C4-2B (cell line): Measurements from ENCODE around the gene RECQL.

ENCODE experiments used
- H3K27ac ChIP-seq: fragments of 450-650 bp; 2 replicates; pipeline ENCODE4 v1.5.1; 2017
- ZFX ChIP-seq: fragments of 450-650 bp; IDR thresholded peaks from 2 replicates; pipeline ENCODE4 v1.6.1; 2017
- TF ChIP-seq, protein P1 (sequence below): fragments of 450-650 bp; conservative IDR thresholded peaks from 2 replicates; pipeline ENCODE4 v1.5.1; 2017; ENCODE audit warnings: mild to moderate bottlenecking

The RECQL gene

DNA sequence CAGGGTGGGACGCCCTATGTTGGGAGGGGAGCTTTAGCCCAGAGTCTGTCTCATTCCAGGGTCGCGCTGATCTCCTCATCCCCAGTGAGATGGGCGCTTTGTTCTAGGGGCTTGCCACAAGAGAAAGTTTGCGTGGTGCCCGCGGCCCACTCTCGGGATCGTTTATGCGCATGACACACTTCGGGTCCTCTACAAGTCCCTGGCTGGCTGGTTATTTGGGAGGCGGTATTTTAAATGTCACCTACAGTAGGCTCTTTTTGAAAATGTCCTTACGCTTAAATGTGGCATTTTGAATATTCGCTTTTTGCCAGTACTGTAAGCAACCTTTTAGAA lies 695 bp upstream of the RECQL start:
- TF ChIP-seq ZFX, result no peak
- TF ChIP-seq, protein P1, sequence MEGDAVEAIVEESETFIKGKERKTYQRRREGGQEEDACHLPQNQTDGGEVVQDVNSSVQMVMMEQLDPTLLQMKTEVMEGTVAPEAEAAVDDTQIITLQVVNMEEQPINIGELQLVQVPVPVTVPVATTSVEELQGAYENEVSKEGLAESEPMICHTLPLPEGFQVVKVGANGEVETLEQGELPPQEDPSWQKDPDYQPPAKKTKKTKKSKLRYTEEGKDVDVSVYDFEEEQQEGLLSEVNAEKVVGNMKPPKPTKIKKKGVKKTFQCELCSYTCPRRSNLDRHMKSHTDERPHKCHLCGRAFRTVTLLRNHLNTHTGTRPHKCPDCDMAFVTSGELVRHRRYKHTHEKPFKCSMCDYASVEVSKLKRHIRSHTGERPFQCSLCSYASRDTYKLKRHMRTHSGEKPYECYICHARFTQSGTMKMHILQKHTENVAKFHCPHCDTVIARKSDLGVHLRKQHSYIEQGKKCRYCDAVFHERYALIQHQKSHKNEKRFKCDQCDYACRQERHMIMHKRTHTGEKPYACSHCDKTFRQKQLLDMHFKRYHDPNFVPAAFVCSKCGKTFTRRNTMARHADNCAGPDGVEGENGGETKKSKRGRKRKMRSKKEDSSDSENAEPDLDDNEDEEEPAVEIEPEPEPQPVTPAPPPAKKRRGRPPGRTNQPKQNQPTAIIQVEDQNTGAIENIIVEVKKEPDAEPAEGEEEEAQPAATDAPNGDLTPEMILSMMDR, result no peak
- H3K27ac ChIP-seq, result peak overlapping the region; percentile 63

DNA sequence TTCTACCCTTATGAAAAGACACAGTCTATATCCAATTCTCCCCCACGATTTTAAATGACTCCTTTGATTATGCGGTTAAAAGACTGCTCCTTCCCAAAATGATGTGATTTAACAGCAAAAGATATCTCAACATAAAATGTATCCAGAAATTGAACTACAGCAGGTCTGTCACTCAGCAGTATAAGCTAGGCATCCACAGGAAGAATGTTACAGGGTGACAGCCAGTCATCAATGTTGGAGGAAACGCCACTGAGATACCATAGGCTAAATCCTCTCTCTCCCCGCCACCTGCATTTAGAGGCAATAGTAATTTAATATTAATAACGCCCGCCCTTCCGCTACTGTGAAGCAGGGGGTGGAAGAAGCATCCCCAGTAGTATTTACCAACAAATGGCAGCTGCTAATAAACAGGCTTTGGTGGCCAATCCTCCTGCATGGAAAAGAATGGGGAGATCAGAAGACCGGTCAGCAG lies 613 bp downstream of the RECQL start:
- TF ChIP-seq, protein P1, result no peak
- no peak for TF ChIP-seq ZFX
- H3K27ac ChIP-seq, result peak overlapping the region; percentile 63

DNA sequence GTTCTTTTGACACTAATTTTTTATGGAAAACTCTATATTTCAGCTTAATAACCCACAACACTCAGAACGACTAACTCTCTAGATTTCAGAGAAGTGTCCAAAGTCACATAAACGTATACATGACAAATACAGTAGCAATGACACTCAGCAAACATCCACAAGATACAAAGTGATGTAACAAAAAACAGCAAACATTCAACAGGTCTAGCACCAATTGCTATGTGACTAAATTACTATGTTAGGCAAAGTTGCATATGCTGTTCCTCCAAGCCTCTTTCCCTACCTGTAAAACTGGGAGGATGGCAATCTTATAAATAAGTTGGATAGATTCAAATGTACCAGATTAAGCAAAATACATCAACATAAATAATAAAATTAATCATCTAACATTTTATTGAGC lies 1.7 kb downstream of the RECQL start:
- no peak for TF ChIP-seq ZFX
- TF ChIP-seq, protein P1, result no peak

DNA sequence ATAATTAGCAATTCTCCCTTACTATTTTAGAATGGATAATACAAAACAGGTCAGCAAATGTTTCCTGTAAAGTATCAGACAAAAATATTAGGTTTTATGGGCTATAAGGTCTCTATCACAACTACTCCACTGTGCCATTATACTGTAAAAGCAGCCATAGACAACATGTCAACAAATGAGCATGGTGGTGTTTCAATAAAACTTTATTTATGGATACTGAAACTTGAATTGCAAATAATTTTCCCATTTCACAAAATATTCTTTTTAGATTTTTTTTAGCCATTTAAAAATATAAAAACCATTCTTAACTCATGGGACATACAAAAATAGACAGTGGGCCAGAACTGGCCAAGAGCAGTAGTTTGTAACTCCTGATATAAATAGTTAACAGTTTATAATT lies 15.4 kb downstream of the RECQL start:
- TF ChIP-seq, protein P1, result no peak
- no peak for TF ChIP-seq ZFX
- no peak overlapping the region for H3K27ac ChIP-seq

More for the DNA sequence above, 1.7 kb downstream of the RECQL start:
- H3K27ac ChIP-seq, result no peak overlapping the region

DNA sequence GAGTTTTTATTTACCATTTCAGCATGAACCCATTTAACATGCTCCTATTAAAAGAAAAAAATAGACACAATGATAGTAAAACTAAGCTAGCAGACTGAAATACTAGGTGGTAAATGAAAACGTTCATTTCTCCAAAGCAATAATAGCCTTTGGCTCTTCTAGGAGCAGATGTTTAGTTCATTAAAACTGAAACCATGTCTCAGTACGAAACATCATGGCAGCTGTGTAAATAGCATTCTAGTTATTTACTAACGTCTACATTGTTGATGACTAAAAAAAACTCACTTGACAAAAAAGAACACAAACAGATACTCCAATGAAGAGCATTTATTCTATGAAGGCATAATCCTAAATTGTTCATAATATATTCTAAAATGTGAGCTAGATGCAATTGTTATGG lies 17.9 kb downstream of the RECQL start:
- TF ChIP-seq ZFX, result no peak
- TF ChIP-seq, protein P1, result no peak

DNA sequence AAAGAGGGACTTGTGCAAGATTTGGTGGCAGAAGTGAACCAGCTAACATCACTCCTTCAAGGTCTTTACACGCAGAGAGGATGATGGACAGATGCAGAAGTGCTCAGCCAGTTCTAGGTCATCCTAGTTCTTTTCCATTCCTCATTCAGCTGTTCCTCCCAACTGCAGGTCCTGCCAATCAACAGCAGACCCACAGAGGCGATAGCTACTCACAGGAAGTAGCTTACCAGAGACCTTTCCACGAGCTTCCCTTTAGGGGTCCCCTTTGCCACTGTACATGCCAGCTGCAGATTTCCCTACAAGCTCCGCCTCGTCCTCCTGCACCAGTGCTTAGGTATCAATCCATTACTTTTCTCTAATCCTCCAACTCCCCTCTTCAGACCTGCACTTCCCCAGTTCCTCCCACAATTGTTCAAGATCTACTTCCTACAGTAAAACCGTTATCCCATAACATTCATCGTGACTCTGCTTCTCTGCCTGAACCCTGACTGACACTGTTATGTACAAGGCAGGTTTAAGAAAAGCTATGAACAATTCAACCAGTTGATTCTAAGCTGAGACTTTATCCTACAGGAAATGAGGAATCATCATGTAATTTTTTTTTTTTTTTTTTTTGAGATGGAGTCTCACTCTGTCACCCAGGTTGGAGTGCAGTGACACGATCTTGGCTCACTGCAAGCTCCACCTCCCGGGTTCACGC lies 22.5 kb downstream of the RECQL start:
- no peak for TF ChIP-seq ZFX
- TF ChIP-seq, protein P1, result no peak
- no peak overlapping the region for H3K27ac ChIP-seq

More for the DNA sequence above, 17.9 kb downstream of the RECQL start:
- H3K27ac ChIP-seq, result no peak overlapping the region

DNA sequence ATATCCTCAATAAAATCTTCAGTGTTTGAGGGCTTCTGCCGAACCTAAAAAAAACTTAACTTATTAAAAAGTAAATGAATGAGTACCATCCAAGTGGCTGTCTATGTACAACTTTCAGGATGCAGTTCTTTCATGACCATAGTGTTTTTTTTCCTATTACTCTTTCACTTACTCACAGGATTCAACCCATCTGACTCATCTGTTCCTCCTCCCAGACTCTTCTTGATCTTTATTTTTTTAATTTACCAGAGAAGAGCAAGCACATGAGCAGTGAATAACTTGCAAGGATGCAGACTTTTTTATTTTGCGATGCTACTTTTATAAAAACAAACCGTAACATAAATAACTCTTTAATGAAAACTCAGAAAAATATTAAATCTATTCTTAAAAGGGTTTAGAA lies 24.5 kb downstream of the RECQL start:
- no peak overlapping the region for H3K27ac ChIP-seq
- TF ChIP-seq ZFX, result no peak
- TF ChIP-seq, protein P1, result no peak
